ENCODE data around the gene POLDIP2.

POLDIP2 gene

DNA sequence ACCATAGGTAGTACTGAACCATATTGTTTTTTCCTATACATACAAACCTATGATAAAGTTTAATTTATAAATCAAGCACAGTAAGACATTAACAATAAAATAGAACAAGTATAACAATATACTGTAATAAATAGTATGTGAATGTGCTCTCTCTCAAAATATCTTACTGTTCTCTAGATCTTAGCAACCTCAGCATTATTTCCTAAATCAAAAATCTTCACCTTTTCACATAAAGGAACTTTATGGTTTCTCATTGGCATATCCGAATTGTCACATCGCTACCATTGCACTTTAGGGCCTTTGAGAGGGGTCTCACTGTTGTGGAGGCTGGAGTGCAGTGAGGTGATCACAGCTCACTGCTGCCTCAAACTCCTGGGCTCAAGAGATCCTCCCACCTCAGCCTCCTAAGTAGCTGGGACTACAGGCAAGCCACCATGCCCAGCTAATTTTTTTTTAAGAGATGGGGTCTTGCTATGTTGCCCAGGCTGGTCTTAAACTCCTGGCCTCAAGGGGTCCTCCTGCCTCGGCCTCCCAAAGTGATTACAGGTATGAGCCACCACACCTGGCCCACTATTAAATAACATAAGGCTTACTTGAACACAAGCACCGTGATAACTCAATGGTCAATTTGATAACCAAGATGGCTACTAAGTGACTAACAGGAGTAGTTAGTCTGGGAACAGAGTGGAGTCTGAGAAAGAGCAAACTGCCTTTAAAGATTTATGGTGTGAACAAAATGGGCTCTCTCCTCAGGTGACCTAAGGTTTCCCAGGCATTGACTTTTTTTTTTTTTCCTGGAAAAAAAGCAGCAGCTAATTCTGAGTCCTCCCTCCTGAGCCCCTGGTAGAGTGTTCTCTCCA lies 41.3 kb downstream of the POLDIP2 start:
- DNase-seq, result no peak

GRCh38 chr17:28313841-28314240 lies 43.5 kb downstream of the POLDIP2 start:
- no peak for DNase-seq

GRCh38 chr17:28306954-28307401 lies 50.3 kb downstream of the POLDIP2 start:
- DNase-seq, result no peak

- no peak for DNase-seq
These were observed 58.9 kb downstream of the POLDIP2 start for GRCh38 chr17:28298449-28298848.

All from SHP77 treated with DMSO at 0.1 percent for 48 hours (cell line).